ENCODE results near the gene AP3D1.
"Not testable (repeated sequence)": the region's sequence is repeated elsewhere in the genome, so short reads cannot be mapped to it uniquely, and the experiment has no call there.

The AP3D1 gene

DNA sequence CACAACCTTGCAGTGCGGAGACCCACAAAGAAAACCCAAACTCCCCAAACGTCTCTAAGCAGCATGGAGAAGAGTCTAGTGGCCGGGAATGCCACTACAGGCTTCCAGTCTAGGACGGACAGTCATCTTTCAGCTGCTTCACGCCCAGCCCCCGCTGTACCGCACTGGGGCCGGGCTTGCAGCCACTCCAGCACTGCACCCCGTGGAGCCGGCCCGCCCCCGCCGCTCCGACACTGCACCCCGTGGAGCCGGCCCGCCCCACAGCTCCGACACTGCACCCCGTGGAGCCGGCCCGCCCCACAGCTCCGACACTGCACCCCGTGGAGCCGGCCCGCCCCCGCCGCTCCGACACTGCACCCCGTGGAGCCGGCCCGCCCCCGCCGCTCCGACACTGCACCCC lies 23.1 kb downstream of the AP3D1 start:
- not testable (repeated sequence) for DNase-seq (ENCODE audit: low read depth, low spot score)

DNA sequence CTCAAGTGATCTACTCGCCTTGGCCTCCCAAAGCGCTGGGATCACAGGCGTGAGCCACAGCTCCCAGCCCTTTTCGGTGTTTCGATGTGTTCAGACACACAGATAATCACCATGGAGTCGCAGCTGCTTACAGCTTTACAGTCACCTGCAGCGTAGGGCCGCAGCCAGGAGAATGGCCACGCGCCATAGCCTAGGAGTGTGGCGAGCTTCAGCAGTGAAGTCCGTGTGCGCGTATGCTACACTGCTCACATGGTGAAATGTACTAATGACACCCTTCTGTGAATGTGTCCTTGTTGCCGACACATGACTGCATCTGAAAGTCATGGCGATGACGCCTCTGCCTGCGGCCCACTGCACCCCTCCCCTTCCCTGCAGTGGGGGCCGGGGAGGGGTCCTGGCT lies 23.6 kb downstream of the AP3D1 start:
- no peak for DNase-seq (ENCODE audit: low read depth, low spot score)

DNA sequence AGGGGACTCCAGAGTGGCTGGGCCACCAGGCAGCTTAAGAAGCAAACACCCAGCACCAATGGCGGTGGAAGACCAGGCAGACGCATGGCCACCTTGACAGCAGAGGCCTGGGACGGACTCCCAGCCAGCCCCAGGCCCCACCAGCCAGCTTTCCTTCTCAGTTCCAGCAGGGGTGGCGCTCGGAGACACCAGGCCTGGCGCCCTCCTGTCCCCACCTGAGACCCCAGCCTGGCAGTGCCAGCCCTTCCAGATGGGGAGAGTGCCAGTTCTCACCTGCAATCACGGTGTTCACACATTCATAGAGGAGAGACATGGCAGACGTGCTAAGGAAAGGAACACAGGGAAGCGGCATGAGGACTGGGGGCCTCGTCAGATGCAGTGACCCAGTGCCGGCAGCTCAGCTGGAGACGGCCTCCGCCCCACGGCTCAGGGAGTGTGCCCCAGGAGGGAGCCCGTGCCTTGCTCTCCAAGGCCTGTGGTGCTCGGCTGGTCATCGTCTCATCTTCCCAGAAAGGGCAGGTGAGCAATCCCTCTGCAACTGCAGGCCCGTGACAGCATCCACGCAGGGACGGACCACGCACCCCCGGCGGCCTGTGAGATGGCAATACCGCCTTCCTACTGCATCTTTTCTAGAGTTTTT lies 24.4 kb downstream of the AP3D1 start:
- DNase-seq (ENCODE audit: low read depth, low spot score): no peak

DNA sequence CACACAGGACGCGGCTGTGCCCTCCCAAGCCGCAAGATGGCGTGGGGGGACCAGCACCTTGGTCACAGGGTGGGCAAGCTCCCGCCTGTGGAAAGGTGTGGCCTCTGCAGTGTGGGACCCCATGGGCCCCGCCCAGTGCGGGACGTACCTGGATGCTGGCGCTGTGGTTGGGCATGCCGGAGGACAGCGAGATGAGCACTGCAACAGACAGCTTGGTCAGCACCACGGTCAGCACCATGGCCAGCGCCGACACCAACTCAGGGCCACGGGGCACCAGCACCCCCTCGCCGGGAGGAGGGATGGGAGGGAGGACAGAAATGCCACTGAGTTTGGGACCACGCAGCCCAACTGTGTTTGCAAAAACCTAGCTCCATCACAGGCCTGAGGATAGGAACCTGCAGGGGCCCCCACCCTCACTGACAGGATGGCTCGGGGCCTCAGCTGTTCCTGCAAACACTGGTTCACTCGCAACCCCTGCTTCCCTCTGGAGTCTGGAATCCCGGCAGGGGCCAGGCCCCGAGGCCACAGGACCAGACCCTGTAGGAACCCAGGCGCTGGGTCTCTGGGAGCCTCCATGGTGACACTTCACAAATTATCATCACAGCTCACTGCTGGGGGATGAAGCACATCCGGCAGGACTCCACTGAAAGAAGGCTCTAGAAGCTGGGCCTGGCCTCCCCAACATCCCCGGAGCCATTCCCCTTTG lies 27.5 kb downstream of the AP3D1 start:
- DNase-seq (ENCODE audit: low read depth, low spot score): no peak

DNA sequence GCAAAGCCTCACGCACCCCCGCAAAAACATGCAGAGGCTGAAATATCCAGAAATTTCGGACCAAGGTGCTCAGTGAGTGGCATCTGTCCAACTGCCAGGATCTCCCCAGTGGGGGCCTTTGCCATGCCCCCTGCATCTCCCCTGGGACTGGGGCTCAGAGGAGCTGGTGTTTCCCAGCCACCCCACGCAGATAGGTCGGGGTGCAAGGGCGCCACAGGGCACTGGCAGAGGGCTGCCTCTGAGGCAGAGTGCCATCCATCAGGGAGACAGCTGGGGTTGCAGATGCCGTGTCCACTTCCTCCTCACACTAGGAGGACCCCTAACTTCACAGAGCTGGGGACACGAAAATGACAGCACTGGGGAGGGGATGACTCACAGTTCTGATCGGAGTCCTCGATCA lies 28.4 kb downstream of the AP3D1 start:
- DNase-seq (ENCODE audit: low read depth, low spot score): no peak

DNA sequence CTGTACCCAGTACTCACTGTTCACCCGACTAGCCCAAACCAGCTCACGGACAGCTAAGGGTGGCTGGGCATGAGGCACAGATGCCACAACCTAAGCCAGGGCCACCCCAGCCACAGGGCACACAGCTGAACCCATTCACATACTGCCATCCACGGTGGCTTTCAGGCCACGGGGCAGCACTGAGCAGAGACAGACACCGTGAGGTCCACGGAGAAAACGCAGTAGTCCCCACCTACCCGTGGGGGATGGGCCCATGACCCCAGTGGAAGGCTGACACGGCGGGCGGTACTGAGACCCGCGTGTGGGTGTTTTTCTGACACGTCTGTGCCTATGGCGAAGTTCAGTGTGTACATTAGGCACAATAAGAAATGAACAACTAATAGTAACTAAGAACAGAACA lies 29.1 kb downstream of the AP3D1 start:
- DNase-seq (ENCODE audit: low read depth, low spot score): no peak

DNA sequence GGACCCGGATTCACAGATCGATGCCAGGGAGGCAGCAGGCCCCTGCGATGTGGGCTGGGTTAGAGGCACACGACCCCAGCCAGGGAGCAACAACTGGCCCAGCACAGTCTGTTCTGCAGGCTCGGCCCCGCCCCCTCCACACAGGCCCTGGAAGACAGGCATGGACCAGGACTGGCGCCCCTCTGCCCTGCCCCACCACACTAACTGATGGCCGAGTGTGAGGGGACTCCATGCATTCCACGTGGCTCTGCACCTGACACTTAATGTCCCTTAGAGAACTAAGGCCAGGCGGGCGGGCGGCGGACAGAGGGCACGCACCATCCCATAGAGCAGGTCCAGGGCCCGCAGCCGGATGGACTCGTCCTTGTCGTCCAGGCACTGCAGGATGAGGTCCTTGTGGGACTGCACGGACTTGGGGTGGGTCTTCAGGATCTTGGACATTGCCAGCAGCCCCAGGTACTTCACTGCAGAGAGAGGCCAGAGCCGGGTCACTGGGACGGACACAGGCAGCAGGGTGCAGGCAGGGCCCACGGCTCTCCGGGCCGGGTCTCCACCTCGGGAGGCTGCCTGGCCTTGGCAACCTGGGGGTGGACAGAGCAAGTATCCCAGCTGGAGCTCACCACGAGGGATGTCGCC lies 29.8 kb downstream of the AP3D1 start:
- DNase-seq (ENCODE audit: low read depth, low spot score): no peak

DNA sequence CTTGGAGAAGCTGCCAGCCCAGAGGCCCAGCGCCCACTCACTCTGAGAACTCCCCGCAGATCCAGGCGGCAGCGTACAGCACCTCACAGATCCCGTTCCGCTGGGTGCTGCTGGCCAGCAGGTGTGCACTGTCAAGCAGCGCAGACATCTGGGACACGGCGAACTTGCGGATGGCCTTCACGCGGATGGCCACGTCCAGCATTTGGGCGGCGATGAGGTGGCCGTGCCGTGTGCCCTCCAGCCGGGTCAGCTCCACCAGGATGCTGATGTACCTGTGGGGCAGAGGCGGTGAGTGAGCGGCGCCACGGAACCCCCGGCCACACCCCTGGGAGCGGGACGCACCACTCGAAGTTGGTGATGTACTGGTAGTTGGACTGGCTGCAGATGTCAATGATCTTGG lies 30.5 kb downstream of the AP3D1 start:
- DNase-seq (ENCODE audit: low read depth, low spot score): no peak

DNA sequence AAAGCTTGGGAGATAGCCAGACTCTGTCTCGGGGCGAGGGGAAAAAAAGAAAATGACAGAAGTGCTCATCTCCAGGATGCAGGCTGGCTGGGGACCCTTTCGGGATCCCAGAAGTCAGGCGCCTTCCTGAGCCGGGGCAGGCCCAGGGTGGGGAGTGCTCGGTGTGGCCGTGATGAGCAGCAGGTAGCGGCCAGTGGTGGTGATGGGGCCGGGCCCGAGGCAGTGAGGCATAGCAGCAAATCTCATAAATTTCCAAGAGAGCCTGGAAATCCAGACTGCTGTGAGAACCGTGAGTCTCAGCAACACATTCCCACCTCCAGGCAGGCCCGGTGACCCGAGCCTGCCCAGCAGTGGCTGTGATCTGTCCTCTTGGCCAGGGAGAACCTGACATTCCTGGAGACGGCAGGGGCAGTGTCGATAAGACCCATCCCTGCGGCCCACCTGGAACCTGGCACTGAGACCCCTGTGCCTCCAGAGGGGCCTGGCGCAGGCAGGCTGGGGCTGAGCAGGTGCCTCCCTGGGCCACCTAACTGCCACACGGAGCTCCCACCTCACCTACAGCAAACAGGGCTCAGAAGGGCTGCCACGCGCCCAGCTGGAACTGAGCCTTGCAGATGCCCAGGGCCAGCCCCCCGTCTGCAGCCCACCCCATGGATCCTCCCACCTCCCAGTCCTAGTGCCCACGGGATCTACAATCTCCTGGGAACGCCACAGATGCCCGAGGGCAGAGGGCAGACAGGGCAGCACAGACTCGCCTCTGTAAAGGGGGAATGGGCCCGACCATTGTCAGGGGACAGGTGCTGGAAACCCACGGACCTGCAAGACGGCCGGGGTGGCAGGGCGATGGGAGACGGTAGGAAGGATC lies 31.2 kb downstream of the AP3D1 start:
- no peak for DNase-seq (ENCODE audit: low read depth, low spot score)

DNA sequence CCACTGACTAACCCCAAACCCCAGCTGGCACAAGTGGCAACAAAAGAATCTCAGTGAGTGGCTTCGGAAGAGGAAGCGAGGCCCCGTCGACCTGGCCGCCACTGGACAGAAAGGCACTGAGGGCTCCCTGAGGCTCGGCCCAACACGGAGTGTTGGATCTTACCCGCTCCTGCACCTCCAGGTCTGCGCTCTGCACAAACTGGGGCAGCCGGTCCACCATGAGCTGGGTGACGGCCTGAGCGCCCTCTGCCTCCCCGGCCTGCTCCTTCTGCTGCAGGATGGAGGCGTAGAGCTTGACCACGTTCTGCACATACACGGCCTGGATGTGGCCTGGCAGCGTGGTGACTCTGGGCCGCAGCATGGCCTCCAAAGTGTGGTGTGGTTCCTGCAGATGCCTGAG lies 32.9 kb downstream of the AP3D1 start:
- no peak for DNase-seq (ENCODE audit: low read depth, low spot score)

DNA sequence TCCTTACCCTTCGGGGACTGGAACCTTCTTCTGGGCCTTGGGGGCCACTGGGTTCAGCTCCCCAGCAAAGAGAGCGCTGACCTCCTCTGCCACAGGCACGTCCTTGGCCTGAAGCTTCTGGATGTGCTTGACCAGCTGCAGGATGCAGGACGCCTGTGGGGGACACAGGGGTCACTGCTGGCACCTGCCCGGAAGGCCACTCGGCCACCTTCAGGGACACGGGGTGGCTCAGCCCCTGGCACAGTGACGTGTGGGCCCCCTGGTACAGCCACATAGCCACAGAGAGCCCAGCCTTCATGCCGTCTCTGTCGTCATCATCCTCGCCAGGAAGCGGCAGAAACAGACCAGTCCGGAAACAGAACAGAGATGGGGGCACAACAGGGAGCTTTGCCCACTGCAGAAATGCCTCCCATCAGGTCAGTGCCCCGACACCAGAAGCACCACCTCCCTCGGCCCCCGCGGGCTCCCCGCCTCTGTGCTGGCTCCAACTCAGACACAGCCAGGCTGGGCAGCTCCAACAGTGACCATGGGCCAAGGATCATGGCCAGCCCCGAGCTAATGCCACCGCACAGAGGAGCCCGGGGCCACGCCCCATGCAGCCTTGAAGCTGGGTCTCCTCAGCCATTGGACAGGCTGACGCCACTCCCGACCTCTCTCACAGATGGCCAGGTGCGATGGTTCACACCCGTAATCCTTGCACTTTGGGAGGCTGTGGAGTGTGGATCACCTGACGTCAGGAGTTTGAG lies 34.0 kb downstream of the AP3D1 start:
- no peak for DNase-seq (ENCODE audit: low read depth, low spot score)

DNA sequence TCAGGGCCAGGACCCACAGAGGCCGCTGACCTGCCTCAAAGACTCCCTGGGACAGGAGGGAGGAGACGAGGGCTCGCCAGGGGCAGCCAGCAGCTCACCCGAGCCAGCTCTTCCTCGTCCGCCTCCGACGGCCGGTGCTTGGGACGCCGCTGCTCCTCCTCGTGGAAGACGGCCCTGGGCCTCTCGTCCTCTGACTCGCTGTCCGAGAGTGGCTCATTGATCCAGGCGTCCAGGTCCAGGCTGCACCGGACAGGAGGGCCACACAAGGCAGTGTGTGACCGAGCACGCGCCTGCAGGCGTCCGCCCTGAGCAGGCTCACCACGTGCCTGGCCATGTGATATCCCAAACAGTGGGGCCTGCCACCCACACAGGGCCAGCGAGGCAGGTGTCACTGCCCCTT lies 34.9 kb downstream of the AP3D1 start:
- DNase-seq (ENCODE audit: low read depth, low spot score): no peak

DNA sequence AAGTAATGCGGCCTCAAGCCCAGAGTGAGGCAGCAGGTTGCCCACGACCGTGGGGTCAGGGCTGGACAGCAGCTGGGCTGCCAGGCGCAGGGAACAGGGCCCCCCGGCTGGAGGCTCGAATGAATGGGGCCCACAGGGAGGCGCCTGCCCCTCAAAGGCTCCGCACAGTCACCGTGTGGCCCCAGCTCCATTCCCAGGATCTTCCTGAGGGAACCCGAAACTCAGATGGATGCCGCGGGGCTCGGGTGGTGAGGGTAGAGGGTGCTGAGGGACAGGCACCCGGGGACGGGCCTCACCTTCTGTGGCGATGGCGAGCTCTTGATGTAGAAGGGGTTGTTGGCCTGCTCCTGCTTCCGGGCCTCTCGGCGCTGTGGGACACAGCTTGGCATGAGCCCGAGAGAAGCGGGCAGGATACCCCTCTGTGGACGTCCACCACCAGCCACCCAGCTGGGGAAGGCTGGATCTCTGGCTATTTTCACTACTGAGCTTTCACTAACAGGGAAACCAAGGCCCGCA lies 35.4 kb downstream of the AP3D1 start:
- no peak for DNase-seq (ENCODE audit: low read depth, low spot score)

DNA sequence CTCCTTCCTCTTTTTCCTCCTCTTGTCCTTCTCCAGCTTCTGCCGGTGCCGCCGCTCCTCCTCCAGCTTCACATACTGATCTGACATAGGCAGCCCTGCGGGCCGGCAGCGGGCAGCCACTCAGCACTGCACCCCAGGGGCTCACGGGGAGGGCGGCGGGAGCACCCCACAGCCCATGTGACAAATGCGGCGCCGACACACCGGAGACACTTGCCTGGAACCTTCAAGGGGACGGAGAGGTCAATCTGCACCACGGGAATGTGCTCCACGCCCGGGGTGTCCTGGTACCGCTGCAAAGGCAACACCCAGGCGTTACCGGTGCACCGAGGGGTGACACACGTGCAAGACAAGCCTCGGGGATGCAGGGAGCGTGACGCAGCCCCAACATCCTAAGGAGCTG lies 36.0 kb downstream of the AP3D1 start:
- DNase-seq (ENCODE audit: low read depth, low spot score): no peak

DNA sequence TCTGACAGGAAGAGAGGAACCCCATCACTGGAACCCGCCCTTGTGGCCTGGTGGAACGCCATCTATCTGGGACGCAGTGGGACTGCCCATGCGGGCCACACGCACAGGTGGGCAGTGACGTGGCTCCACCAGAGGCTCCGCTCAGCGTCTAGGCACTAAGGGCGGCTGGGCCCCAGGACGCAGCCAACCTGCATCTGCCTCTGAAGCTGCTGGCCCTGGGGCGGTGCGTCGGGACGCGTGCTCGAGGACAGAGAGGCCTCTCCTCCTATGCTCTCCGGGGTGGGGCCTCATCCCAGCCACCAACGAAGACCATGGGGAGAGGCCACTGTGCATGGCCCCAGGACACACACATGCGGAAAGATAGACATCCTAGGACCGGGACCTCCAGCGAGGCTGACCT lies 36.5 kb downstream of the AP3D1 start:
- DNase-seq (ENCODE audit: low read depth, low spot score): no peak

DNA sequence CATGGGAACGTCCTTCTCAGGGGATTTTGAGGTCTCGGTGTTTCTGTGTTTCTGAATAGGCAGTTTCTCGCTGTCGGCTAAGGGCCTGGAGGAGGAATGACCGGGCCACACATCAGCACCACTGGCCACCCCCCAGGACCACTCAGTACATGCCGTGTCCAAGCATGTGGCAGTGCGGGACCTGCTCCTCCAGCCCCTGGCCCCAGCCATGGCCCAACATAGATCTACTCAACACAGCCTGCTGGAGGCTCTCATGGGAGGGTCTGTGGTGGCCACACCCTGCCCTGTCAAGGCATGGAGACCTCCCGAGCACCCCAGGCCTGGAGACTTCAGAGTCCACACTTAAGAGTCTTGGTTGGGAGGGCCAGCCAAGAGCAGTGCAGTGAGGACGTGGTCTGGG lies 37.1 kb downstream of the AP3D1 start:
- DNase-seq (ENCODE audit: low read depth, low spot score): no peak

DNA sequence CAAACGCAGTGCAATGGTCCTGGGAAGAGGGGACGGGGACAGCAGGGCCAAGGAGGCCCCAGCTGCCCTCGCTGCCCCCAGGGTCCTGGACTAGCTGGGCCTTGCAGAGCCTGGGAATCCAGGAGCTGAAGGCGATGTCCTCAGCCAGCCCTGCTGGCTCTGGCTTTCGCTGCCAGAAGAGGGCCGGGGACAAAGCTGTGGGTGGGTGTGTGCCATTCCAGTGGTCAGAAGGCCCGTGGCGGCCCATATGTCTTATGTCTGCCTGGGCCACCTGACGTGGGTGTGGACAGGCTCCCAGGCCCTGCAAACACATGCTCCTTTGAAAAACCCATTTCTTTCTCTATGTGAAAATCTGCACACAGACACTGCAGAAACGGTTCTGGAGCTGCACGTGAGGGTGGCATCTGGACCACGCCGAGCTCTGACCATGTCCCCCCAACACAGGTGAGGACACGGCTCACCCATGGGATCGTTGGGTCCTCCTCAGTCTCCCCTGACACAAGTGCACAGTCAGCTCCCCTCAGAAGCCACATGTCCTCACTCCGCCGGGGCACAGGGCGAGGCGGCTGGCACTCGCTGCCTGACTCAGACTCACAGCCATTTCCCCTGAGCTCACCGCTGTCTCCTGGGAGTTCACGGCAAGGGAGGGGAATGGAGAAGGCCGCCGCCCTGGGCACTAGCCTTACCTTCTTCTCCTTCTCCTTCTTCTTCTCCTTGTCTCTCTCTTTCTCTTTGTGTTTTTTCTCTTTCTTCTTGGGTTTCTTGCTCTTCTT lies 37.7 kb downstream of the AP3D1 start:
- no peak for DNase-seq (ENCODE audit: low read depth, low spot score)

DNA sequence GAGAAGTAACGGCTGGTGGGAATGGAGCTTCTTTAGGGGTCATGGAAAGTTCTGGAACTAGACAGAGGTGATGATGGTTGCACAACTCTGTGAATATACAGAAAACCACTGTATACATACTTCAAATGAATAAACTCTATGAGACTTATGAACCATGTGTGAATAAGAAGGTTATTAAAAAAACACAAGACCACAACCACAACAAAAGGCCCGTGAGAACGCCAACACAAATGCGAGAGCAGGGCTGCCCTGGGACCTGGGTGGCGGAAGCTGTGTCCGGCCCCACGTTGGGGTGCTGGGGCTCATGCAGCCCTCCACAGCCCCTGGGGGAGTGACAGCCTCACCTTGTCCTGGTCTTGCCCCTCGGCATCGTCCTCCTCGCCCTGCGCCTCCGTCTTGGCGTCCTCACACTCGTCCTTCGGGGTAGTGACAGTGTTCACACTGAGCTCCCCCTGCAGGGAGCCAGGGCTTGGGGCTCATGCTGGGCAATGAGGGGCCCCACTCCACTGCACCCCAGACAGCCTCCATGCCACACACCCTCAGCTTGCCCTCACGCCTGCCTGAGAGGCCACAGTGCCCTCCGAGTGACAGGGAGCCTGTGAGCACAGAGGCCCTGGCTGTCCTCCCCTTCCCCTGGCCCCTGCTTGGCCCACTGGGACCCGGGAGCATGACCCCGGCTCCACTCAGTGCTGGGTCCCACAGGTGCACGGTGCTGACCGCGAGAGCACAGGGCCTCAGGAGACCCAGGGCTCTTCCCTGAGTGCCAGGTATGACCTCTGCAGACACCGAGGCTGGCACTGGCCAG lies 38.6 kb downstream of the AP3D1 start:
- DNase-seq (ENCODE audit: low read depth, low spot score): no peak

DNA sequence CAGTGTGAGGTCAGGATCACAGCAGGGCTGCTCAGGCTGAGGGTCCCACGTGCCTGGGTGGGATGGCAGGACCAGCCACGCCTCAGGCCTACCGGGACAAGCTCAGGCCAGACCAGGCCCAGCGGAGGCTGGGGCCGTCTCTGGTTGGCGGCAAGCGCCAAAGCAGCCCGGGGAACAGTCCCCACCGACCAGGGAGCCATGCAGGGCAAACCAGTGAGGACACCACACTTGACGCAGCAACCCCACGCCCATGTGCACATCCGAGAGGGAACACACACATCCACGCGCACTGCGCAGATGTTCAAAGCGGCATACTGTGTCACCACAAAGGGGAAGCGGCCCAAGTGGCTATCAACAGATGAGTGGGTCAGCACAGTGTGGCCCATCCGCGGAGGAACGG lies 39.5 kb downstream of the AP3D1 start:
- DNase-seq (ENCODE audit: low read depth, low spot score): no peak

DNA sequence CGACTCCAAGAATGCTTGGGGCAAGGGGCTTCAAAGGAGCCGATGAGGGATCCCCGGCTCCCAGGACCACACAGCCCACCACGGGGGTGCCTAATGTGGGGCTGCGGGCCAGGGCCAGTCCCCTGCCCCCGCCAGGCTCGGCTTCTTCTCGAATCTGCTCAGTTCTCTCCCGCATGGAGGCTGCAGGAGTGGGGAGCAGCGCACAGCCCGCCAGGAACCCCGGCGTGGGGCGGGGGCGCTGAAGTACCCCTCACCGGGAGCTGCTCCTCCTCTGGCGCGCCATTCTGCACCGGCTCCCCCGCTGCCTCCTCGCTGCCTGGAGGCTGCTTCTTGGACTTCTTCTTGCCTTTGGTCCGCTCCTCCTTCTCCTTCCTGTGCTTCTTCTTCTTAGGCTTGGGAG lies 39.9 kb downstream of the AP3D1 start:
- DNase-seq (ENCODE audit: low read depth, low spot score): no peak

All from brain pericyte (primary cell).